ENCODE measurements around the gene RBP5. TPM values are rescaled to one million over a fixed set of nuclear protein-coding genes. Genes with fewer than 3 reads are reported as not detected.

The RBP5 gene
- total RNA-seq, 1 experiment from 2014 or later: not detected

Other genes with a start within 250 kb of the RBP5 start
- 3.6 and 3.8 TPM in 2 replicates for gene LRRC23, start 224.1 kb downstream of the RBP5 start, total RNA-seq (2014; rRNA removed; shearing (Covaris generic))
- gene ENO2, start 214.3 kb downstream of the RBP5 start, total RNA-seq (2014; rRNA removed; shearing (Covaris generic)): 1.8 and 2.1 TPM in 2 replicates
- gene ATN1, start 200.9 kb downstream of the RBP5 start, total RNA-seq (2014; rRNA removed; shearing (Covaris generic)): 13.2 and 14.2 TPM in 2 replicates
- not detected in 2 replicates for gene RNU7-1, start 185.1 kb downstream of the RBP5 start, total RNA-seq (2014; rRNA removed; shearing (Covaris generic))
- 193 and 245 TPM in 2 replicates for gene C12orf57, start 184.9 kb downstream of the RBP5 start, total RNA-seq (2014; rRNA removed; shearing (Covaris generic))
- gene PTPN6, start 177.5 kb downstream of the RBP5 start, total RNA-seq (2014; rRNA removed; shearing (Covaris generic)): 0.18 and 0.38 TPM in 2 replicates
- gene PHB2, start 158.2 kb downstream of the RBP5 start, total RNA-seq (2014; rRNA removed; shearing (Covaris generic)): 310 and 322 TPM in 2 replicates
- gene EMG1, start 158.0 kb downstream of the RBP5 start, total RNA-seq (2014; rRNA removed; shearing (Covaris generic)): 54.9 and 57.7 TPM in 2 replicates
- 19.6 and 19.9 TPM in 2 replicates for gene LPCAT3, start 110.4 kb downstream of the RBP5 start, total RNA-seq (2014; rRNA removed; shearing (Covaris generic))
- gene C1S, start 68.2 kb downstream of the RBP5 start, total RNA-seq (2014; rRNA removed; shearing (Covaris generic)): 0.61 TPM in 1 of 2 replicates, not detected in the other
- gene C1R, start 36.4 kb downstream of the RBP5 start, total RNA-seq (2014; rRNA removed; shearing (Covaris generic)): 1.5 and 3.4 TPM in 2 replicates
- gene C1RL, start 19.7 kb downstream of the RBP5 start, total RNA-seq (2014; rRNA removed; shearing (Covaris generic)): 4.0 and 4.7 TPM in 2 replicates
- 6.5 and 6.9 TPM in 2 replicates for gene CLSTN3, start 1.5 kb upstream of the RBP5 start, total RNA-seq (2014; rRNA removed; shearing (Covaris generic))
- gene PEX5, start 60.8 kb upstream of the RBP5 start, total RNA-seq (2014; rRNA removed; shearing (Covaris generic)): 27.4 and 29.7 TPM in 2 replicates
- not detected in 2 replicates for gene ACSM4, start 175.2 kb upstream of the RBP5 start, total RNA-seq (2014; rRNA removed; shearing (Covaris generic))